Keratinocyte (primary cell): ENCODE measurements around the gene LCORL. TPM values are rescaled to one million over a fixed set of nuclear protein-coding genes. Genes with fewer than 3 reads are reported as not detected.

ENCODE experiments used
- DNase-seq: peaks from one replicate; pipeline ENCODE4 v3.0.0-alpha.2; 2011; ENCODE audit warnings: low read depth, missing footprints, low spot score
- FAIRE-seq: peaks from 2 replicates; lab custom pipeline; 2011; peaks lifted over from hg19 to GRCh38; lab: Jason Lieb, UNC
- H2AFZ ChIP-seq: 2 replicates; pipeline ENCODE4 v1.6.0; 2012; ENCODE audit warnings: low read length, control low read depth, inconsistent platforms; ENCODE audit not compliant: control insufficient read depth
- H3K27ac ChIP-seq: 2 replicates; pipeline ENCODE4 v1.5.1; 2011; ENCODE audit warnings: low read length; ENCODE audit not compliant: control insufficient read depth, insufficient read depth
- H3K27me3 ChIP-seq: 3 replicates; pipeline ENCODE4 v1.6.0; 2011; ENCODE audit warnings: low read length; ENCODE audit not compliant: control insufficient read depth, insufficient read depth; ENCODE audit errors: extremely low read depth
- H3K36me3 ChIP-seq, 2 experiments: 2 replicates in 1 of 2; 3 replicates in 1 of 2; pipeline ENCODE4 v1.5.1; 2011; ENCODE audit warnings: low read length in 2 of 2, mild to moderate bottlenecking in 1 of 2; ENCODE audit not compliant: control insufficient read depth in 2 of 2, insufficient read depth in 2 of 2; ENCODE audit errors: extremely low read depth in 1 of 2
- H3K4me1 ChIP-seq: 3 replicates; pipeline ENCODE4 v1.5.1; 2011; ENCODE audit warnings: low read length; ENCODE audit not compliant: control insufficient read depth, insufficient read depth; ENCODE audit errors: extremely low read depth
- H3K4me2 ChIP-seq: 3 replicates; pipeline ENCODE4 v1.6.0; 2011; ENCODE audit warnings: low read depth, low read length; ENCODE audit not compliant: control insufficient read depth, insufficient read depth; ENCODE audit errors: extremely low read depth
- H3K4me3 ChIP-seq, 3 experiments: fragments of 200-600 bp in 1 of 3; sonication (generic) in 1 of 3; 2 replicates in 2 of 3; 3 replicates in 1 of 3; pipeline ENCODE4 v1.5.1; 2011 to 2016; ENCODE audit warnings: low read length in 3 of 3, mild to moderate bottlenecking in 3 of 3, control low read depth in 2 of 3, inconsistent platforms in 1 of 3, low read depth in 1 of 3, mixed read lengths in 1 of 3, mixed run types in 1 of 3, moderate library complexity in 1 of 3; ENCODE audit not compliant: control insufficient read depth in 2 of 3, insufficient read depth in 2 of 3; ENCODE audit errors: extremely low read depth in 1 of 3
- H3K79me2 ChIP-seq: 2 replicates; pipeline ENCODE4 v1.6.0; 2012; ENCODE audit warnings: low read length; ENCODE audit not compliant: control insufficient read depth, insufficient read depth
- H3K9ac ChIP-seq: 3 replicates; pipeline ENCODE4 v1.6.0; 2011; ENCODE audit warnings: low read length; ENCODE audit not compliant: control insufficient read depth, insufficient read depth; ENCODE audit errors: extremely low read depth
- H3K9me1 ChIP-seq: 3 replicates; pipeline ENCODE4 v1.6.0; 2011; ENCODE audit warnings: low read length; ENCODE audit not compliant: control insufficient read depth, insufficient read depth; ENCODE audit errors: extremely low read depth
- H3K9me3 ChIP-seq: 2 replicates; pipeline ENCODE4 v1.5.1; 2012; ENCODE audit warnings: low read depth, low read length; ENCODE audit not compliant: control insufficient read depth
- H4K20me1 ChIP-seq: 3 replicates; pipeline ENCODE4 v1.6.0; 2011; ENCODE audit warnings: low read length; ENCODE audit not compliant: control insufficient read depth, insufficient read depth; ENCODE audit errors: extremely low read depth
- CTCF ChIP-seq, 3 experiments: IDR thresholded peaks in 1 of 3; conservative IDR thresholded peaks in 1 of 3; optimal IDR thresholded peaks in 1 of 3; 2 replicates in 2 of 3; 3 replicates in 1 of 3; pipeline versions ENCODE3 to v1.5.1; 2011; ENCODE audit warnings: low read length in 3 of 3, mild to moderate bottlenecking in 3 of 3, moderate library complexity in 2 of 3, control low read depth in 1 of 3, inconsistent platforms in 1 of 3; ENCODE audit not compliant: insufficient read depth in 2 of 3; ENCODE audit errors: extremely low read depth in 1 of 3
- EZH2 ChIP-seq: IDR thresholded peaks from one replicate; pipeline ENCODE4 v1.6.1; 2012; ENCODE audit warnings: inconsistent platforms, mild to moderate bottlenecking, low read length, moderate library complexity
- dilution Hi-C: fragments of 300-500 bp; cut with MboI; formaldehyde crosslinking; loops from one replicate; pipeline ENCODE4 v1.7.0; 2020; ENCODE audit warnings: low sequenced_read_pairs; ENCODE audit not compliant: extremely low pct_ligation_motif_present
- polyA plus RNA-seq, 5 experiments: library from polyadenylated mRNA; depleted of rRNA in 3 of 5; stranded (reverse) in 3 of 5; stranded (forward) in 1 of 5; unstranded in 1 of 5; fragments of >200 nt; gene quantifications; 1 replicate in 1 of 5; 2 replicates in 3 of 5; 3 replicates in 1 of 5; pipeline versions ENCODE4 v1.2.1 to v1.2.3, GENCODE V29; 2011 to 2012; ENCODE audit warnings: missing spikeins in 2 of 5, low read depth in 1 of 5, low replicate concordance in 1 of 5

The LCORL gene
- polyA plus RNA-seq, 1 donor (not counting 4 experiments of a cell fraction or from before 2014, with no cell fraction given) = 3.3 TPM

DNA sequence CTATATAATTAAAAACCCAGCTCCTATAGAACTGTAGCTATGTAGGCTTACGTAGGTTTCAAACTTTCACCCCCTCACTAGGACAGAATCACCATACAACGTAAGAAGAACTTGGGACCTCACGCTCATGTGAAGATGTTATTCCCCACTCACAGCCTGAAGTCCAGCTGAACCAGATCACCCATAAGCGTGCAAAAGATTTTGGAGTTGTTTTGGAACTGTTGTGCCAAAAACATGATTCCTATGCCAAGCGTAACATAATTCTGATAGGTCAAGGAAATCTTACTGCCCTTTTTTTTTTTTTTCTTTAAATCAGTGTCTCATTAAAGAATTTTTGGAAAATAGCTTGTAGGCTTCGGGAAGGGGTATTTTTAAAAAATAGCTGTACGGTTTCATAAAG lies 57.0 kb downstream of the LCORL start:
- Histone ChIP-seq H3K4me2 (no peak overlapping the region), H3K27ac (no peak overlapping the region), H4K20me1 (no peaks in the 10 kb centered on the region), H3K36me3 (no peaks in the 10 kb centered on the region), H3K9me3 (no peaks in the 10 kb centered on the region), H3K79me2 (peaks cover 2% of the 10 kb centered on the region), H3K9me1 (no peaks in the 10 kb centered on the region), H3K27me3 (no peaks in the 10 kb centered on the region), H3K9ac (no peak overlapping the region), H3K4me3 (no peak overlapping the region), H3K4me1 (peaks cover 11% of the 10 kb centered on the region), H2AFZ (no peak overlapping the region)
- FAIRE-seq (no peak), DNase-seq (no peak)
- dilution Hi-C loops = no loop called here
- TF ChIP-seq CTCF (optimal IDR thresholded peaks at IDR 0.05 in 1 of 3, IDR thresholded peaks at IDR 0.05 in 1 of 3, conservative IDR thresholded peaks at IDR 0.05 in 1 of 3; ENCODE audit: extremely low read depth in 1 of 3, insufficient read depth in 2 of 3, low read length in 3 of 3) = no peak
- TF ChIP-seq EZH2 = no peak

DNA sequence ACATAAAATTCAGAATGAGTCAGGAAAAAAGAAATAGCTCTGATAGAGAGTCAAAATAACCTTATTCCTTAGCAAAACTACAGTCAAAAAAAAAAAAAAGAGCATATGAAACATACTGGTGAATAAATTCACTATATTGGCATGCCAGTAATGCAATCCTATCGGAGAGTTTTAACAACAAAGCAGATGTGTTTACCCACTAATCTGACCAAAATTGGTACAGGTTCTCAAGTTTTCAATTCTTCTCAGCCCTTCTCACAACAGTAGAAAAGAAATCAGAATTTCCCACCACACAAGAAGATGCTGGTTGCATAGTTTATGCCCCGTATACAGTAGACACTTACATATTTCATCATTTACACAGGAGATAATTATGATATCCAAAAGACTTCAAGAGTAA lies 59.4 kb downstream of the LCORL start:
- H3K4me3 ChIP-seq = no peak overlapping the region

More for the DNA sequence above, 59.4 kb downstream of the LCORL start:
- Histone ChIP-seq H3K27ac (no peak overlapping the region), H3K9me1 (no peaks in the 10 kb centered on the region), H3K79me2 (peaks cover 2% of the 10 kb centered on the region), H2AFZ (no peak overlapping the region), H4K20me1 (no peaks in the 10 kb centered on the region), H3K4me1 (peaks cover 5% of the 10 kb centered on the region), H3K9me3 (no peaks in the 10 kb centered on the region), H3K36me3 (peaks cover 0 to 1% of the 10 kb centered on the region in 2 experiments), H3K4me2 (no peak overlapping the region), H3K9ac (no peak overlapping the region), H3K27me3 (no peaks in the 10 kb centered on the region)
- FAIRE-seq (no peak), DNase-seq (no peak)
- TF ChIP-seq EZH2 (no peak), CTCF (optimal IDR thresholded peaks at IDR 0.05 in 1 of 3, IDR thresholded peaks at IDR 0.05 in 1 of 3, conservative IDR thresholded peaks at IDR 0.05 in 1 of 3; ENCODE audit: extremely low read depth in 1 of 3, insufficient read depth in 2 of 3, low read length in 3 of 3) (no peak)
- dilution Hi-C loops = no loop called here
